Cardiac muscle cell (in vitro differentiated cells and primary cell): Measurements from ENCODE around the gene TTC9. TPM values are rescaled to one million over a fixed set of nuclear protein-coding genes. Genes with fewer than 3 reads are reported as not detected.

ENCODE experiments used
- DNase-seq, 2 donors: peaks; one replicate each; pipeline versions ENCODE4 v3.0.0 to v3.0.0-alpha.2; 2010 to 2017; ENCODE audit warnings: low read depth in 1 of 2, low spot score in 1 of 2
- H3K27ac ChIP-seq: fragments of 200-600 bp; sonication (generic); 2 replicates; pipeline ENCODE4 v1.5.1; 2016
- H3K27me3 ChIP-seq: fragments of 200-600 bp; sonication (generic); 2 replicates; pipeline ENCODE4 v1.6.0; 2016; ENCODE audit warnings: control low read depth
- H3K36me3 ChIP-seq: fragments of 200-600 bp; sonication (generic); 2 replicates; pipeline ENCODE4 v1.5.1; 2016; ENCODE audit warnings: control low read depth
- H3K4me1 ChIP-seq: fragments of 200-600 bp; sonication (generic); 2 replicates; pipeline ENCODE4 v1.8.1; 2017; ENCODE audit warnings: low read depth, mild to moderate bottlenecking, mixed run types
- H3K4me3 ChIP-seq: fragments of 200-600 bp; sonication (generic); 2 replicates; pipeline ENCODE4 v1.5.1; 2016; ENCODE audit warnings: mild to moderate bottlenecking
- H3K9me3 ChIP-seq: fragments of 200-600 bp; sonication (generic); 2 replicates; pipeline ENCODE4 v1.5.1; 2017; ENCODE audit warnings: low read depth, mild to moderate bottlenecking, control low read depth
- CTCF ChIP-seq: IDR thresholded peaks from 2 replicates; pipeline ENCODE4 v1.5.1; 2012; ENCODE audit warnings: low read depth, mild to moderate bottlenecking, low read length
- polyA plus RNA-seq: library from polyadenylated mRNA; unstranded; fragments of >200 nt; fragmentation: Nextera tagmentation; extraction: Ambion mirVana; gene quantifications from 2 replicates; pipeline ENCODE4 v1.2.1, GENCODE V29; 2016
- total RNA-seq: library from RNA; depleted of rRNA; stranded (reverse); fragments of >200 nt; gene quantifications from 2 replicates; pipeline ENCODE4 v1.2.3, GENCODE V29; 2016

The TTC9 gene
- total and polyA plus RNA-seq, 2 experiments from 2014 or later, result 1.3 TPM

- H3K9me3 ChIP-seq, result no peaks in the 10 kb centered on the region
- H3K4me1 ChIP-seq, result no peaks in the 10 kb centered on the region
- no peak overlapping the region for H3K27ac ChIP-seq
- no peaks in the 10 kb centered on the region for H3K36me3 ChIP-seq
- no peaks in the 10 kb centered on the region for H3K27me3 ChIP-seq
- no peak for DNase-seq
- TF ChIP-seq CTCF, result no peak
- no peak overlapping the region for H3K4me3 ChIP-seq
Measured at GRCh38 chr14:70724944-70725343, 83.2 kb downstream of the TTC9 start.

Other genes starting within 250 kb of the TTC9 start
- 19.2 and 20.0 TPM in 2 replicates for gene SYNJ2BP, start 224.8 kb upstream of the TTC9 start, total RNA-seq
- gene SYNJ2BP, start 224.8 kb upstream of the TTC9 start, polyA plus RNA-seq, result 39.3 and 46.8 TPM in 2 replicates
- 0.07 TPM in 1 of 2 replicates, not detected in the other for gene ADAM21, start 189.7 kb upstream of the TTC9 start, total RNA-seq
- gene ADAM21, start 189.7 kb upstream of the TTC9 start, polyA plus RNA-seq, result not detected in 2 replicates
- 0.04 and 0.74 TPM in 2 replicates for gene ADAM20, start 106.9 kb upstream of the TTC9 start, total RNA-seq
- gene ADAM20, start 106.9 kb upstream of the TTC9 start, polyA plus RNA-seq, result not detected in 2 replicates
- gene MED6, start 41.3 kb upstream of the TTC9 start, total RNA-seq, result 19.8 and 26.5 TPM in 2 replicates
- 42.8 and 50.1 TPM in 2 replicates for gene MED6, start 41.3 kb upstream of the TTC9 start, polyA plus RNA-seq
- 7.4 and 10.9 TPM in 2 replicates for gene MAP3K9, start 167.6 kb downstream of the TTC9 start, total RNA-seq
- 3.3 and 5.4 TPM in 2 replicates for gene MAP3K9, start 167.6 kb downstream of the TTC9 start, polyA plus RNA-seq